Gastrocnemius medialis (tissue), 4 donors: Measurements from ENCODE around the gene TPR.

Experiments
- CTCF ChIP-seq, 5 experiments: fragments of 450-650 bp in 3 of 5; fragments of 200-600 bp in 2 of 5; sonication (generic) in 2 of 5; IDR thresholded peaks in 4 of 5; conservative IDR thresholded peaks in 1 of 5; 1 replicate in 4 of 5; 2 replicates in 1 of 5; pipeline ENCODE4 v1.5.1; 2016 to 2019; ENCODE audit warnings: antibody characterized with exemption in 5 of 5, mild to moderate bottlenecking in 3 of 5, moderate library complexity in 3 of 5
- POLR2A ChIP-seq, 2 donors: fragments of 450-650 bp; IDR thresholded peaks; one replicate each; pipeline ENCODE4 v1.6.1; 2017; ENCODE audit warnings: antibody characterized with exemption in 2 of 2, mild to moderate bottlenecking in 2 of 2, moderate library complexity in 2 of 2

GRCh38 chr1:186424539-186424938, 49.5 kb upstream of the TPR start:
- no peak for TF ChIP-seq CTCF (IDR thresholded peaks at IDR 0.05 in 4 of 5, conservative IDR thresholded peaks at IDR 0.05 in 1 of 5)
- no peak for TF ChIP-seq POLR2A (IDR thresholded peaks at IDR 0.05)
